Lower lobe of right lung (tissue), 2 donors: ENCODE data around the gene FRMD4B. TPM values are rescaled to one million over a fixed set of nuclear protein-coding genes. Genes with fewer than 3 reads are reported as not detected.

Experiments used
- ATAC-seq, 2 donors: fragments of 200-7000 bp; cut with Tn5 transposase; one replicate each; pipeline ENCODE4 v1.9.1; 2020 to 2022; ENCODE audit warnings: mild to moderate bottlenecking in 2 of 2, moderate library complexity in 2 of 2
- DNase-seq: peaks from one replicate; pipeline ENCODE4 v3.0.0-alpha.2; 2020
- H3K27ac ChIP-seq: fragments of 200-600 bp; one replicate; pipeline ENCODE4 v1.8.0; 2022
- H3K27me3 ChIP-seq: fragments of 200-600 bp; one replicate; pipeline ENCODE4 v1.8.0; 2022; ENCODE audit warnings: low read depth
- H3K36me3 ChIP-seq: fragments of 200-600 bp; one replicate; pipeline ENCODE4 v1.8.0; 2022; ENCODE audit warnings: mild to moderate bottlenecking
- H3K4me1 ChIP-seq: fragments of 200-600 bp; one replicate; pipeline ENCODE4 v1.8.0; 2022
- H3K4me3 ChIP-seq: fragments of 200-600 bp; one replicate; pipeline ENCODE4 v1.8.0; 2022; ENCODE audit warnings: mild to moderate bottlenecking
- H3K9me3 ChIP-seq: fragments of 200-600 bp; one replicate; pipeline ENCODE4 v1.8.0; 2022
- CTCF ChIP-seq: fragments of 200-600 bp; IDR thresholded peaks from one replicate; pipeline ENCODE4 v1.8.0; 2022; ENCODE audit warnings: antibody characterized with exemption, mild to moderate bottlenecking
- intact Hi-C: fragments of 100-400 bp; cut with DNase I; formaldehyde crosslinking; loops from one replicate; pipeline ENCODE4 v1.11.0; 2022
- total RNA-seq: library from RNA; stranded (reverse); fragmentation: NEBNext Ultra II Directional; extraction: Animal tissue kit (Norgen Biotek cat#: 25700); gene quantifications from one replicate; pipeline ENCODE4 v1.2.1, GENCODE V29; 2021
- donor health status: DM: no; HTN: yes; CAD: no; lungs with severe emphysema.

Gene FRMD4B
- total RNA-seq, 1 donor from 2014 or later: 62.4 TPM

GRCh38 chr3:69120879-69121464, 264.9 kb downstream of the FRMD4B start:
- no peak overlapping the region for H3K4me3 ChIP-seq
- no peak overlapping the region for H3K27ac ChIP-seq
- ATAC-seq (peak; percentile 77 to 80), DNase-seq (no peak)
- peak; percentile 94 for TF ChIP-seq CTCF
- H3K9me3 ChIP-seq: no peaks in the 10 kb centered on the region
- H3K36me3 ChIP-seq: no peaks in the 10 kb centered on the region
- H3K4me1 ChIP-seq: no peaks in the 10 kb centered on the region
- no peaks in the 10 kb centered on the region for H3K27me3 ChIP-seq
- intact Hi-C loops: no loop called here
